HG03025 (cell line): Measurements from ENCODE around the gene LMAN1.
A peak's percentile ranks its signal among the peaks of the same experiment; 100 is the strongest.

ENCODE experiments used
- ATAC-seq: cut with Tn5 transposase; IDR thresholded peaks from one replicate; pipeline ENCODE4 v1.9.1; 2021; ENCODE audit warnings: mild to moderate bottlenecking, moderate library complexity; ENCODE audit not compliant: unreplicated experiment, low FRiP score

LMAN1 gene, protein sequence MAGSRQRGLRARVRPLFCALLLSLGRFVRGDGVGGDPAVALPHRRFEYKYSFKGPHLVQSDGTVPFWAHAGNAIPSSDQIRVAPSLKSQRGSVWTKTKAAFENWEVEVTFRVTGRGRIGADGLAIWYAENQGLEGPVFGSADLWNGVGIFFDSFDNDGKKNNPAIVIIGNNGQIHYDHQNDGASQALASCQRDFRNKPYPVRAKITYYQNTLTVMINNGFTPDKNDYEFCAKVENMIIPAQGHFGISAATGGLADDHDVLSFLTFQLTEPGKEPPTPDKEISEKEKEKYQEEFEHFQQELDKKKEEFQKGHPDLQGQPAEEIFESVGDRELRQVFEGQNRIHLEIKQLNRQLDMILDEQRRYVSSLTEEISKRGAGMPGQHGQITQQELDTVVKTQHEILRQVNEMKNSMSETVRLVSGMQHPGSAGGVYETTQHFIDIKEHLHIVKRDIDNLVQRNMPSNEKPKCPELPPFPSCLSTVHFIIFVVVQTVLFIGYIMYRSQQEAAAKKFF

DNA sequence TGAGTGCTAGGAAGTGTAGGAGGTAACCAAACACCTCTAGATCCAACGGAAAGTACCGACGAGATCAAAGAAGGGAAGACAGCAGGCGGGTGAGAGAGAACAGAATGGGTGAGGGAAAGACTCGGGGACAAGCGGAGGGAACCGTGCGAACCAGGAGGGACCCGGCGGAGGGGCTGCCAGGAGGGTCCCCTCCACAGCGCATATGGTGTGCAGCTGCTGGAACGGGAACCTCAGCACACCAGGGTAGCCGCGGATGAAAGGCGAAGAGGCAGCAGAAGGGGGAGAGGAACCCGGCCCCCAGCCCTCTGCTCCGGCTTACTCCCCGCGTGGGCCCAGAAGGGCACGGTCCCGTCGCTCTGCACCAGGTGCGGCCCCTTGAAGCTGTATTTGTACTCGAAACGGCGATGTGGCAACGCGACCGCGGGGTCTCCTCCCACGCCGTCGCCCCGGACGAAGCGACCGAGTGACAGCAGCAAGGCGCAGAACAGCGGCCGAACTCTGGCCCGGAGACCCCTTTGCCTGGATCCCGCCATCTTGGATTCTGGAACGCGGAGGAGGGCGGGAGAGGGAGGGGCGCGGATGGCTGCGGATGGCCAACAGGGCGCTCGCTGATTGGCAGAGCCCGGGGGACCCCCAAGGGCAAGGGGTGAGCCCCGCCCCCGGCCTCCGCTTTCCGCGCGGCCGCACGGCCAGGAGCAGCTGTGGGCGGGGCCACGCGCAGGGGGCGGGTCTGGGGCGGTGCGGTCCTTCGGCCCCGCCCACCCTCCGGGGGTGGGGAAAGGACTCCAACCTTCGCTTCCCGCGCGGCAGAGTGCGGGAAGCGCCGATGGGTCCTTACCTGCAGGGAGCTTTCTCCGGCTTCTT is at the start of gene LMAN1:
LMAN1 (minus strand) TSS at position 554 of the 864 bp plus-strand sequence; CDS start at position 533, 21 bp downstream.
- ATAC-seq, result peak; percentile 95

DNA sequence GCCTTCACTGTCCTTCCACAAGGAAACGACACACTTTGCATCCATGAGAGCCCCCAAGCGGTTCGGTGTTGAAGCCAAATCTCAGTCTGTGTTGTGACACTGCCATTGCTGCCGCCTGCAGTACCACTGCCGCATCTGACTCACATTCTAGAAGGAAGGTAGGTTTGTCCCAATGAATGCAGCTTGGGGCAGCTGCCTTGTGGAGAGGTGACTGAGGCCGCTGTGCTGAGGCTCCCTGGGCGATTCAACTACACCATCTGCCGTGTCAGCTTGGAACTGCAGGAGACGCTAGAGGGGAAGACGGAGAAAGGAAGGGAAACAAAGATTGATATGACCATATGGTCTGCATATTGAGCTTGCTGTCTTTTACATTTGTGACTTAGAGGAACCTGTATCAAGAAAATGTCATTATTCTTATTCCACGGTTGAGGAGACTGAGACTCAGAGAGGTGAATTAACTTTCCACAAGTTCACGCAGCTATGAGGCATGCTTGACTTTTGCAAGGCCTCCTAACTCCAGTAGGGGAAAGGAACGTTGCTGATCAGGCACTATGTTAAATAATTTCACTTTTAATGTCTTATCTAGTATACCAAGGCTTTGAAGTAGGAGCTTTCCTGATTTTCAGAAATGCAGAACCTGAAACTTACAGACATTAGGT is 43.5 kb upstream of the LMAN1 start:
- ATAC-seq, result peak; percentile 96

DNA sequence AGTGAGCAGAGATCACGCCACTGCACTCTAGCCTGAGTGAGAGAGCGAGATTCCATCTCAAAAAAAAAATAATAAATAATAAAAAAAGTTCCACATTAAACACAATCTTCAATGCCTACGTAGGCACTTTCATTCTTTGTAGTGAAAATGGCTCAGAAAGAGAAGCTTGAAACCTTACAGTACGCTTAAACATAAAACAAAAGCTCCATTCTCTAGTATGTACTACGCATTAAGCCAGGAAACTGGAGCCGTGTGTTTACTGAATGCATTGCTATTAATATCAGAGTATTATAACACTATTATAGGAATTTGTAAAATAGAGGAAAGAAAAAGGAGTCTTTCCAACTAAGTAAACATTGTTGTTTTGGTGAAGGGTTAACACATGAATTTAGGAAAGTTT is 41.3 kb upstream of the LMAN1 start:
- ATAC-seq, result no peak

DNA sequence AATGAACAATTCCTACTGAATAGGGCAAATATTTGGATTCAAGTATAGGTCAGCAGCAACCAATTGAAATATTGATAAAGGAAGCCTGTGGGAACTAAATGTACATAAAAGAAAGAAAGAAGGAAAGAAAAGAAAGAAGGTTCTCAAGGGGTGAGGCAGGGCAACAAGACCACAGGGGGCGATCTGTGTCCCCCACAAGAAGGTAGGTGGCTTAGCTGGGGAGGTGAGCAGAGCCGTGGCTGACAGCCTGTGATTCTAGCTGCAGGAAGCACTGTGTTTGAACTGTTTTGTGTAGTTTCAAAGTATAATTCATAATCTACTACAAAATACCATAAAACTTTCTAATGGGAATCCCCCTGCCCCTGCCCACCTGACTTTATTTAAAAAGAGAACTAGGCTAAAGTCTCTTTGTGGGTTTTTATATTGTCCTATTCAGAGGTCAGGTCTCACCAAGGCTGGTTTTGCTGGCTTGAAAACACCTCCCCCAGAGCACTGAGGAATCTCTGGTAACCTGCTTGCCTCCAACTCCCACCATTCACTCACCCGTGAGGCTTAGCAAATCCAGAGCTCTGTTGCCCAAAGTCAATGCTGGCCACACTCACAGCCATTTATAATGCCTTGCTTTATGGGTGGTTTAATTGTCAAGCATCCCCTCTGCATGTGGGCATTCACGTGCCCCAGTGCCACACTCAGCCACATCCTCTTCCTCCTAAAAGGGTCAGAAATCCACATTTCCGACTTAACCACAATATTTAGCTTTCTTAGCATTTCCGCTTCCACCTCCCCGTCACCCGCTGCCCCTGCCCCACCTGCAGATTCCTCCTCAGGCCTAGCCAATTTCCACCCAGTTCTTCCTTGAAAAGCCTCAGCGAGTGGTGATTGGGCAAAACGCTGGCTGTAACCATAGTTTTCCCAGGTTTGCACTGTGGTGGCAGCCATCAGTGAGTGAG is 36.4 kb upstream of the LMAN1 start:
- no peak for ATAC-seq

DNA sequence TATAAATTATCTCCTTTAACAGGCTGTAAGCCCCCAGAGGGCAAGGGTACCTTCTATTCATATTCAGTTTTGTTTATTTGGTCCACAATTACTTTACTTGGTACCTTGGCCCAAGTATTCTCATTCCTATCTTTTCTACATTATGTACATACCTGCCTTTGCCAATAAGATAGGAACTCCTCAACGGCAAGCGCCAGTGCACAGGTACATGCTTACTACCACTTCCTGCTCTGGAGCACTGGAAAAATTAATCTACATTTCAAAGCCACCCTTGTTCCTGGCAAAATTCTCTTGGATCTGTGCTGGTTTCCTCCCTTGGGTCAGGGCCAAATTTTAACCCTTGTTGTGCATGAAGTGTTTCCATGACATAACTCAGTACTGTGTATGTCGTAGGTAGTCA is 34.3 kb upstream of the LMAN1 start:
- ATAC-seq, result no peak

DNA sequence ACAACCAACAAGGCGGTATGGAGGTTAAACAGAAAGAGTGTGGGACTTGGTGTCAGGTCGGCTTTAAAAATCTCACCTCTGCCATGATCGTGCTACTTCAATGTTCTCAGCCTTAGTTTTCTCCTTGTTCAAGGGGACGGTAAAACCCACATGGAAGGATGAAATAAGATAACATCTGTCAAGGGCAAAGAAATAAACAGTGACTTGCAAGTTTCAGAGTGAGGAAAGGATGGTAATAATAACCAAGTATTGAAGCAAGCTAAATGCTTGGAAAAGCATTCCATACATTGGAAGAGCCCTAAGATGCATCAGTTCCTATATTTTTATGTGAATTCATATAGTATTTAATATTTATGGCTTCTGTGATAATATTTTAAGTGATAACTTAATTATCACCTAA is 29.8 kb upstream of the LMAN1 start:
- no peak for ATAC-seq

DNA sequence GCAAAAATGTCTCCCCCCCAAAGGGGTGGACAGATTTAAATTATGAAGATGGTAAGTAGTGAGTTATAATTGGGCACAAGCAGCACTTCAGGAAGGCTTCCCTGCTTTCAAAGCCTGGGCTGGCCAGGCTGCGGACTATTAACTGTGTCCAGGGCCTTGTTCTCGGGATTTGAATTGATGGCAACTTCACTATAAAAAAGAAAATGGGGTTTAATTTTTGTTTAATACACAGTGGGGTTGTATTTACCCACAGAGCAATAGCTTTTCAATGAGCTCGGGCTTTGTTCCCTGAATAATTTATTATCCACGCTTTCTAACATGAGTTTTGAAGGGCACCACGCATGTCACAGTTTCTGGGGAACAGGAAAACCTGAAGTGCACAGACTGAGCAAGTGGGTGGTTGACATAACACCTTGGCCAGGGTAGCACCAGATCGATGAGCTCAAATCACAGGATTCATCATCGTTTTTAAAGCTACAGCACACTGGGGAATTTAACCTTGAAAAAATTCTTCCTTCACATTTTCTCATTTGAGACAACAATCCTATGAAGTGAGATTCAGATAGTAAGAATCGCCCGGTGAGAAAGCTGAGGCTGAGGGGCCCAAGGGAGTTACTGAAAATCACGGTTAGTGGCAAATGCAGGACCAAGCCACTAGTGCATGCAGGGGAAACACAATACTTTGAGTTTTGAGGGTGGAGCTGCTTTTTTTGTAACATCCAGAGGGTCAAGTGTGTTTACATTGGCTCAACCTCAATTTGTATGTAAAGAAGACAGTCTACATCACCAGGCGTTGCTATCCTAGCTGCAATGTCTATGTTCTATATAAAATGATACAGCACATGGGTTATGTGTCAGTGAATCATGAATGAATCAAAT is 28.9 kb upstream of the LMAN1 start:
- ATAC-seq, result no peak

DNA sequence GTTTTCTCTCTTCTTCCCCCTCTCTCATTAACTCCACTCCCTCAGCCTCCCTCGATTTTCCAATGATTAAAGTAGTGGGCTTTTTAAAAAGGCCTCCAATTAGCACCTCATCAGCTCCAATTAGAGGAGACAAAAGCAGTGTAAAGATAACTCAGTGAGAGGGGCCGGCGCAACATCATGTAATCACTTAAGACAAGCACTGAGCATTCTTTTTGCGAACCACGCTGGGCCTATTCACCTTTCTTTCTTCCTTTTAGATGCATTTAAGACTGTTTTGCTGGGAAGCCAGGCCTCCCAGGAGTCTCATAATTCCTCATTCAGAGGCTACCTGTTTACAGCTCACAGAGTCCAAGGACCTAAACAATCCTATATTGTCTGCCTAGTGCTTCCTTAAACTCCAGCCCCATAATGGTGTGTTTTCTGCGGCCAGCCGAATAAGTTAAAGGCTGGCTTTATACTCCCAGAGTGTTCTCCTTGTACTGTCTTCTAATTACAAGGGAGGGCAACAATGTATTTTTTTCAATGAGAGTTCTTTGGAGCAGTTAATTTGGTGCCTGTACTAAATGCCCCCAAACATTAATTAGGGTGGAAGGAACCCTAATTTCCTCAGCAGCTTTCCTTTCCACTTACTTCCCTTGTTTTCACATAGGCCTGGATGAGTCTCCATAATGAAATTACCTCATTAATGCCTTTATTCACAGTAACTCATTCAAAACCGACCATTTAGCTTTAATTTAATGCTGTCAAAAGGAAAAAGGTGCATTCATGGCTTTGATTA is 28.0 kb upstream of the LMAN1 start:
- ATAC-seq, result no peak

DNA sequence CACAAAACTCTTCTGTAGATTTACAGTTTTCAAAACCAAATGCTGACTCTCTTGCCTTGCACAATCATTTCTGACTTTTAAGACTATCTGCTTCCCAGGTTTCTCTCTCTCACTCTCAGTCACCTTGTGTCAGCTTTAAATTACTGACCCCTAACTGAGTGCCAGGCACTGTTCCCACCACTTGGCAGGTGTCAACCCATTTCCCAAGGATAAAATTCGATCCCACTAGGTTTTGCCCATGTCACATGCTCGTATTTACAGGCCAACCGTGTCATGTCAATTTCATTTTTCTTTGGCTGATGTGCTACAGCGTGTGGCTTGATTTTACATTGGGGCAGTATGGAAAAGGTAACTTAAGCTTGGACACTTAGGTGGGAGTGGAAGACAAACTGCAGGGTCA is 26.1 kb upstream of the LMAN1 start:
- ATAC-seq, result no peak

DNA sequence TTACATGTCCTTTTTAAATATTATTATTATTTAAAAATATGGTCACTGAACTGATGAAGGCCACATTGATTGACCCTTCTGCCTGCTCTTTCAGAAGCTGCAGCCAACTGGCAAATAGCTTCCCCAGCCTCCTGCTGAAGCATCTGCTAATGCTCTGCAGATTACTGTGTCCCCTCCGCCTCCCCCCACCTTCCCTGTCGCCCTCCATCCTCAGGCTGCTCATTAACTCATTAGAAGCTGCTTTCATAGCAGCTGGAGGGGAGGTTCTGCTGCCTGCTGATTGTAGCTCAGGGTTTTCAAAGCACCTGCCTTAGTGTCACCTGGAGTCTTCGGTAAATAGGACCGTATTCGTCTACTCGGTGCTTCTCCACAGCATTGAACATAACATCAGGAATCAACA is 24.8 kb upstream of the LMAN1 start:
- no peak for ATAC-seq

DNA sequence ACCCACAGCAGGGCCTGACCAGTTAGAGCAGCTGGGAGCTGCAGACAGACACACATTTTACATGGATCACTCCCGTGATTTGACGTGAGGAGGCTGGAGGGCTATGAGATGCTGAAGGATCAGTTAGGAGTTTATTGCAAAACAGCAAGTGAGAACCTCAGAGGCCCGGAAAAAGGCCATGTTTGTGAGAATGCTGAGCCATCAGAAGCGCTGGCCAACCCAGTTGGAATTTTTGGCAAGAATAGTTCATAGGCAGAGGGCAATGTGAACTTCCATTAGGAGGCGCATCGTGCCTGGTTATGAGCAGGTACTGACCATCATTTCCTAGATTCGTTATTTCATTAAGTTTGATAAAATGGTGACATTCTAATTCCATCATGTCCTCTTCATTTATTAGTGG is 23.3 kb upstream of the LMAN1 start:
- no peak for ATAC-seq

DNA sequence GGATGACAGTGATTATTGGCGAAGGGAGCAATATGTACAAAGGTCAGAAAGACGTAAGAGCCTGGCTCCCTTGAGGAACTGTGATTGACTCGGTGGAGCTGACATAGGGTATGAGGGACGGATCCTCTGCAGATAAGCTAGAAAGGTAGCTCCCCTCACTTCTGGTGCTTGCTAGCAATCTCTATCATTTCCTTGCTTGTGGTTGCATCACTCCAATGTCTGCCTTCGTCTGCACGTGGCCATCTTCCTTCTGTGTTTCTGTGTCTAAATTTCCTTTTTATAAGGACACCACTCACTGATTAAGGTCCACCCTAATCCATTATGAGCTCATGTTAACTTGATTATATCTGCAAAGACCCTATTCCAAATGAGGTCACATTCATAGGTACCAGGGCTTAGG is 22.9 kb upstream of the LMAN1 start:
- no peak for ATAC-seq

DNA sequence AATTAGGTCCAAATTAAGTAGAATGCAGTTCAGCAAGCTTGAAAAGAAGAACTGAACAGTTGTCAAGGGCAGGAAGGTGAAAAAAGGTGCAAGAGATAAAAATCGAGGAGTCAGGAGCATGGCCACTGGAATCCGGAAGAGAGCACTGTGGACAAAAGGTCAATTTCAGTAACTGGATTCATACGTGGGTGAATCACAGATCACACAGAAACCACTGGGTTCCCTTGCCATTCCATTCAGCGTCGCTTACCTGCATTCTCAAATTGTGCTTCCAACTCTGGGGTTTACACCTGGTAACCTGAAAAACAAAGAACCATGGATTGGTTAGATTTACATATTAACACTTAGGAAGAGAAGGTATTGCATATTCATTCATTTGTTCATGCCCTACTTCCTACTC is 21.6 kb upstream of the LMAN1 start:
- ATAC-seq, result no peak

DNA sequence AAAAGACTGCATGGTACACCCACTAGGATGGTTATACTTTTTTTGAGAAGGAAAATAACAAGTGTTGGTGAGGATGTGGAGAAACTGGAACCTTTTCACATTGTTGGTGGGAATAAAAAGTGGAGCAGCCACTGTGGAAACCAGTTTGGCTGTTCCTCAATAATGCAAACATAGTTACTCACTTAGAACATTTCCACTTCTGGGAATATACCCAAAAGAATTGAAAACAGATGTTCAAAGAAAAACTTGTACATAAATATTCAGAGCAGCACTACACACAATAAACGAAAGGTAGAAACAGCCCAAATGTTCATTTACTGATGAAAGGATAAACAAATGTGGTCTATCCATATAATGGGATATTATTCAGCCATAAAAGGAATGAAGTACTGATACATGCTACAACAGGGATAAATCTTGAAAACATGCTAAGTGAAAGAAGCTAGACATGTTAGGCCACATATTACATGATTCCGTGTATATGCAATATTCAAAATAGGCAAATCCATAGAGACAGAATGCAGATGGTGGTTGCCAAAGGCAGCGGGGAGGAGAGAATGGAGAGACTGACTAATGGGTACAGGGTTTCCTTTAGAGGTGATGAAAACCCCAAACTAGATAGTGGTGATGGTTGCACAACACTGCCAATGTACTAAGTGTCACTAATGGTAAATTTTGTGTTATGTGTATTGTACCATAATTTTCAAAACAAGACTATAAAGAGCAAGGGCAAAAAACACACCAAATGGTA is 20.9 kb upstream of the LMAN1 start:
- no peak for ATAC-seq

DNA sequence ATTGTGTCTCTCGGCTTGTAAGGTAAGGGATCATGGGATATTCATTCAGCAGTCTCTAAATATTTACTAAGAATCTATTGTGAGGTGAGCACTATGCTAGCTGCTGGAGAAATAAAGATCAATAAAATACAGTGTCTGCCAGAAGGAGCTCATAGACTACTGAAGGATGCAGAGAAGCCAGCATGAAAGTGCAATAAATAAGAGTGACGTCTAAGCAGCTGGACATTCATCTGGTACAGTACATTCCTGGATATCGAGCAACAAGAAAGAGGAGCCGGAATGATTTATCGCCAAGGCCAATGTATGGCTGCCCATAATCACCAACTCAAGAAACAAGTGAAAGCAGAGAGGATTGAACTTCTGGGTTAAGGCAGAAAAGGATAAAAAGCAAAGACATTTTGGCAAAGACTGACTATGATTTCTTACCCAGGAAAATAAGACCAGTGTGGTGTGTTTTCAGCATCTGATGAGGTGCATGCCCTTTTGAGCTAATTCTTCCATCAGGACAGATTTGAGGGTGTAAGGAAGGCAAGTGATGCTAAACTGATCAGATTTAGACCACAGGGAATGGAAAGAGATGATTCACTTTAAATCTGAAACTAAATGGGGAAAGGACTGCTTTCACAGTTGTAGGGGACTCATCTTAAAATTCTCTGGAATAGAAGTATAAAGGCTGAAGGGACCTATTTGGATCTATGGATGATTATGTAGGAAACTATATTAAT is 18.7 kb upstream of the LMAN1 start:
- no peak for ATAC-seq

DNA sequence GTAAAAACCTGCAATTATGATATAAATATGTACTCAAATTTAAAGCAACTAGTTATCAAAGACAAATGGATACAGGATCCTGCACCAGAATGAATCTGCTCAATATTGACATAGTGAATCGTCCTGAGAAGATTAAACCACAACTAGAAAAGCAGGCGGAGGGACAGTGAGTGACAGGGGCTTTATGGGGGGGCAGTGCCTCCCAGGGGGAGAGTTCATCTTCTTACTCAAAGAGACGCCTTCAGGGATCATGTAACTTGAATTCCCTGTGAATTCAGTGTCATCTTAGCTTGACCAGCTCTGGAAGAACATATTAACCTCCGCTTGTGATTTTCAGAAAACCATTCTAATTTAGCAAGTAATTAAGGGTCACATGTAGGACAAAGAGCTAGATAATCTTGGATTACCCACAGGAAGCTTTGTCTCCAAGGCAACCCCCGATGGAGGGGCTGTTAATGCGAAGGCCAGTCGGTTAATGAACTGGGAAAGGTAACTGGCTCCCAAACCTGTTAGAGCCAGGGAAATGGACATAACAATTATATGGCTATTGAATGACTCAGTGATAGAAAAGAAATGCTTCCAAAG is 17.4 kb upstream of the LMAN1 start:
- no peak for ATAC-seq
